GM12892 (cell line): Measurements from ENCODE around the gene SLC16A8.

ENCODE experiments used
- DNase-seq: peaks from one replicate; pipeline ENCODE4 v3.0.0; 2011; ENCODE audit not compliant: insufficient read length
- FAIRE-seq: peaks from 2 replicates; lab custom pipeline; 2011; peaks lifted over from hg19 to GRCh38; lab: Jason Lieb, UNC
- POLR2A ChIP-seq: IDR thresholded peaks from 2 replicates; pipeline ENCODE4 v1.6.1; 2011; ENCODE audit warnings: low read depth, low read length, control low read depth
- POLR2AphosphoS5 ChIP-seq: IDR thresholded peaks from 2 replicates; pipeline ENCODE4 v1.6.1; 2011; ENCODE audit warnings: low read depth, low read length, control low read depth
- TAF1 ChIP-seq: IDR thresholded peaks from 2 replicates; pipeline ENCODE4 v1.6.1; 2011; ENCODE audit warnings: low read depth, mild to moderate bottlenecking, control low read depth, low read length, borderline replicate concordance

SLC16A8 gene

GRCh38 chr22:38109371-38110001 is 25.5 kb upstream of the SLC16A8 start:
- TF ChIP-seq POLR2AphosphoS5 (no peak), POLR2A (no peak), TAF1 (no peak)
- DNase-seq (no peak), FAIRE-seq (no peak)

GRCh38 chr22:38108561-38109319 is 24.8 kb upstream of the SLC16A8 start:
- TF ChIP-seq POLR2AphosphoS5 (no peak), POLR2A (no peak), TAF1 (no peak)
- DNase-seq, result no peak
- FAIRE-seq, result no peak

- no peak for TF ChIP-seq POLR2AphosphoS5
- no peak for TF ChIP-seq POLR2A
- no peak for FAIRE-seq
- DNase-seq, result no peak
Observed at GRCh38 chr22:38107692-38108515, 23.9 kb upstream of the SLC16A8 start.

GRCh38 chr22:38106814-38107578 is 23.0 kb upstream of the SLC16A8 start:
- FAIRE-seq (no peak), DNase-seq (no peak)
- TF ChIP-seq TAF1, result no peak

GRCh38 chr22:38104084-38104483 is 20.1 kb upstream of the SLC16A8 start:
- no peak for DNase-seq

GRCh38 chr22:38103641-38104040 is 19.7 kb upstream of the SLC16A8 start:
- TF ChIP-seq POLR2AphosphoS5 (no peak), TAF1 (no peak), POLR2A (no peak)
- DNase-seq, result no peak
- no peak for FAIRE-seq

More at GRCh38 chr22:38104084-38104483, 20.1 kb upstream of the SLC16A8 start:
- TF ChIP-seq POLR2A, result no peak
- TF ChIP-seq TAF1, result no peak
- TF ChIP-seq POLR2AphosphoS5, result no peak
- no peak for FAIRE-seq

- DNase-seq (no peak), FAIRE-seq (no peak)
- TF ChIP-seq TAF1, result no peak
- no peak for TF ChIP-seq POLR2AphosphoS5
- TF ChIP-seq POLR2A, result no peak
Observed at GRCh38 chr22:38098410-38099249, 14.6 kb upstream of the SLC16A8 start.

GRCh38 chr22:38097557-38098409 is 13.8 kb upstream of the SLC16A8 start:
- DNase-seq (no peak), FAIRE-seq (no peak)
- TF ChIP-seq POLR2A (no peak), TAF1 (no peak)

- TF ChIP-seq POLR2A (no peak), TAF1 (no peak), POLR2AphosphoS5 (no peak)
- no peak for FAIRE-seq
- DNase-seq, result no peak
Observed at GRCh38 chr22:38097058-38097457, 13.1 kb upstream of the SLC16A8 start.

GRCh38 chr22:38089474-38089851 is 5.5 kb upstream of the SLC16A8 start:
- FAIRE-seq, result no peak

More at GRCh38 chr22:38089474-38089851, 5.5 kb upstream of the SLC16A8 start:
- no peak for DNase-seq
- TF ChIP-seq POLR2AphosphoS5 (no peak), POLR2A (no peak), TAF1 (no peak)
